ENCODE results near the gene APOC4. TPM values are rescaled to one million over a fixed set of nuclear protein-coding genes. Genes with fewer than 3 reads are reported as not detected.

The APOC4 gene
- total RNA-seq, 1 experiment from 2014 or later: not detected

GRCh38 chr19:44939668-44940067 lies 2.4 kb upstream of the APOC4 start:
- no peak overlapping the region for H3K4me2 ChIP-seq (ENCODE audit: low read length)
- no peaks in the 10 kb centered on the region for H3K9me2 ChIP-seq (ENCODE audit: insufficient read depth)
- H3K4me1 ChIP-seq (ENCODE audit: control insufficient read depth in 1 of 2, insufficient read depth in 2 of 2, low read length in 2 of 2): no peaks in the 10 kb centered on the region
- DNase-seq (ENCODE audit: low read depth, low spot score) (no peak), ATAC-seq (no peak)
- CTCF ChIA-PET: no interaction called here
- no TSS peak for BruUV-seq (replicated peaks)
- no peaks in the 10 kb centered on the region for H3K79me2 ChIP-seq (ENCODE audit: insufficient read depth, low read length)
- H3K27ac ChIP-seq (ENCODE audit: low read depth, low read length): no peak overlapping the region
- no peak for TF ChIP-seq CTCF (IDR thresholded peaks at IDR 0.05 in 2 of 3, conservative IDR thresholded peaks at IDR 0.05 in 1 of 3; ENCODE audit: borderline replicate concordance in 1 of 3, insufficient read depth in 1 of 3, low read depth in 2 of 3, low read length in 2 of 3)
- TF ChIP-seq TCF7L2 (IDR thresholded peaks at IDR 0.05; ENCODE audit: borderline replicate concordance, extremely low read depth, insufficient read depth, insufficient read length): no peak
- no peak for TF ChIP-seq CBX3 (IDR thresholded peaks at IDR 0.05; ENCODE audit: low read depth)
- TF ChIP-seq EGR1 (IDR thresholded peaks at IDR 0.05; ENCODE audit: low read depth): no peak
- TF ChIP-seq, protein P1, sequence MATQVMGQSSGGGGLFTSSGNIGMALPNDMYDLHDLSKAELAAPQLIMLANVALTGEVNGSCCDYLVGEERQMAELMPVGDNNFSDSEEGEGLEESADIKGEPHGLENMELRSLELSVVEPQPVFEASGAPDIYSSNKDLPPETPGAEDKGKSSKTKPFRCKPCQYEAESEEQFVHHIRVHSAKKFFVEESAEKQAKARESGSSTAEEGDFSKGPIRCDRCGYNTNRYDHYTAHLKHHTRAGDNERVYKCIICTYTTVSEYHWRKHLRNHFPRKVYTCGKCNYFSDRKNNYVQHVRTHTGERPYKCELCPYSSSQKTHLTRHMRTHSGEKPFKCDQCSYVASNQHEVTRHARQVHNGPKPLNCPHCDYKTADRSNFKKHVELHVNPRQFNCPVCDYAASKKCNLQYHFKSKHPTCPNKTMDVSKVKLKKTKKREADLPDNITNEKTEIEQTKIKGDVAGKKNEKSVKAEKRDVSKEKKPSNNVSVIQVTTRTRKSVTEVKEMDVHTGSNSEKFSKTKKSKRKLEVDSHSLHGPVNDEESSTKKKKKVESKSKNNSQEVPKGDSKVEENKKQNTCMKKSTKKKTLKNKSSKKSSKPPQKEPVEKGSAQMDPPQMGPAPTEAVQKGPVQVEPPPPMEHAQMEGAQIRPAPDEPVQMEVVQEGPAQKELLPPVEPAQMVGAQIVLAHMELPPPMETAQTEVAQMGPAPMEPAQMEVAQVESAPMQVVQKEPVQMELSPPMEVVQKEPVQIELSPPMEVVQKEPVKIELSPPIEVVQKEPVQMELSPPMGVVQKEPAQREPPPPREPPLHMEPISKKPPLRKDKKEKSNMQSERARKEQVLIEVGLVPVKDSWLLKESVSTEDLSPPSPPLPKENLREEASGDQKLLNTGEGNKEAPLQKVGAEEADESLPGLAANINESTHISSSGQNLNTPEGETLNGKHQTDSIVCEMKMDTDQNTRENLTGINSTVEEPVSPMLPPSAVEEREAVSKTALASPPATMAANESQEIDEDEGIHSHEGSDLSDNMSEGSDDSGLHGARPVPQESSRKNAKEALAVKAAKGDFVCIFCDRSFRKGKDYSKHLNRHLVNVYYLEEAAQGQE (IDR thresholded peaks at IDR 0.05; ENCODE audit: low read depth): no peak
- TF ChIP-seq FOSL1 (IDR thresholded peaks at IDR 0.05; ENCODE audit: low read depth): no peak
- TF ChIP-seq ZFX (IDR thresholded peaks at IDR 0.05): no peak
- no peak for TF ChIP-seq EZH2 (IDR thresholded peaks at IDR 0.05)
- TF ChIP-seq YY1 (IDR thresholded peaks at IDR 0.05; ENCODE audit: extremely low read depth, insufficient replicate concordance, low read depth, low read length): no peak
- TF ChIP-seq SIN3A (IDR thresholded peaks at IDR 0.05; ENCODE audit: low read depth): no peak
- TF ChIP-seq EZH2phosphoT487 (IDR thresholded peaks at IDR 0.05; ENCODE audit: borderline replicate concordance): no peak
- no peak for TF ChIP-seq JUND (IDR thresholded peaks at IDR 0.05)
- no peak for TF ChIP-seq SRF (IDR thresholded peaks at IDR 0.05; ENCODE audit: low read depth)
- no peak for TF ChIP-seq ZNF274 (IDR thresholded peaks at IDR 0.05; ENCODE audit: low read depth, low read length)
- TF ChIP-seq POLR2A (IDR thresholded peaks at IDR 0.05; ENCODE audit: borderline replicate concordance, extremely low read depth, insufficient read depth, insufficient read length): no peak
- no peak for TF ChIP-seq MAX (IDR thresholded peaks at IDR 0.05)
- no peak for TF ChIP-seq RAD21 (IDR thresholded peaks at IDR 0.05; ENCODE audit: low read depth)
- no peaks in the 10 kb centered on the region for H3K27me3 ChIP-seq (ENCODE audit: insufficient read depth, low read length)
- RAD21 ChIA-PET (ENCODE audit: low non-redundant PET in 1 of 2, low total read pairs in 2 of 2, uncharacterized antibody in 2 of 2, unreplicated experiment in 2 of 2): no interaction called here
- H3K9me3 ChIP-seq (ENCODE audit: control insufficient read depth in 1 of 2, insufficient read depth in 1 of 2, low read depth in 1 of 2, low read length in 2 of 2): no peaks in the 10 kb centered on the region
- no peak overlapping the region for H3K4me3 ChIP-seq (replicated peaks in 1 of 2; ENCODE audit: low read depth in 1 of 2, low read length in 2 of 2)
- H2AFZ ChIP-seq (ENCODE audit: low read depth, low read length, poor library complexity, severe bottlenecking): no peak overlapping the region
- no peaks in the 10 kb centered on the region for H3K36me3 ChIP-seq (ENCODE audit: control insufficient read depth in 1 of 2, insufficient read depth in 2 of 2, low read length in 2 of 2)
- no peaks in the 10 kb centered on the region for H4K20me1 ChIP-seq (ENCODE audit: insufficient read depth)
- POLR2A ChIA-PET: no interaction called here
- intact Hi-C loops (cut with micrococcal nuclease): no loop called here
- H3K9ac ChIP-seq (ENCODE audit: low read length): no peak overlapping the region

Measured in HCT116 (cell line).